ENCODE measurements around the gene OR5H15. TPM values are rescaled to one million over a fixed set of nuclear protein-coding genes. Genes with fewer than 3 reads are reported as not detected.
A peak's percentile ranks its signal among the peaks of the same experiment; 100 is the strongest.
"Not testable (repeated sequence)": the region's sequence is repeated elsewhere in the genome, so short reads cannot be mapped to it uniquely, and the experiment has no call there.

OR5H15 gene
- total and polyA plus RNA-seq, 2 experiments from 2014 or later = not detected

- no peaks in the 10 kb centered on the region for H3K9me3 ChIP-seq (ENCODE audit: low read depth)
- DNase-seq (ENCODE audit: low read depth in 1 of 2, low spot score in 1 of 2) = no peak
- H3K36me3 ChIP-seq = no peaks in the 10 kb centered on the region
- no peaks in the 10 kb centered on the region for H3K4me1 ChIP-seq (ENCODE audit: low read depth)
- no peaks in the 10 kb centered on the region for H3K27me3 ChIP-seq
- H3K4me3 ChIP-seq = no peak overlapping the region
- H3K27ac ChIP-seq = no peak overlapping the region
- TF ChIP-seq CTCF (IDR thresholded peaks at IDR 0.05; ENCODE audit: low read depth, low read length) = no peak
Observed at GRCh38 chr3:98182196-98182595, 15.7 kb downstream of the OR5H15 start.

DNA sequence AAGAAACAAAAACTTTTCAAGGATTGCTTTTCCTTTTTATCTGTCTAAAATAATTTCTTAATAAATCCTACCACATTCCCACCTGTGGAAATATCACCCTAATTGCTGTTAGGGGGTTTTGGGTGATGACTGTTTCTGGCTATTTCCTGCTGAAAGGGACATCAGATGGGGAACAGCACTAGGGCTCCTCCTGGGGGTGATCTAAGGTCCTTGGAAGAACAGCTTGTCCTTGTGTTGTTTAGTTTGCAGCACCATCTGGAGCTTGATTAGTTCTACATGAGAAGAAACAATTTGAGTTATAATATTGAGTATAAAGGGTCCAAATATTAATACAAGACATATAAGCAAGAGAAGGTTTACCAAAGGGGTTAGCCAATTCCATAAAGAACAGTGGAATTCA is 18.7 kb downstream of the OR5H15 start:
- Histone ChIP-seq H3K4me1 (ENCODE audit: low read depth) (no peaks in the 10 kb centered on the region), H3K27me3 (no peaks in the 10 kb centered on the region), H3K4me3 (no peak overlapping the region), H3K36me3 (no peaks in the 10 kb centered on the region), H3K9me3 (ENCODE audit: low read depth) (no peaks in the 10 kb centered on the region), H3K27ac (no peak overlapping the region)
- TF ChIP-seq CTCF (IDR thresholded peaks at IDR 0.05; ENCODE audit: low read depth, low read length) = no peak
- peak in 1 of 2 donors; percentile 5 for DNase-seq (ENCODE audit: low read depth in 1 of 2, low spot score in 1 of 2)

DNA sequence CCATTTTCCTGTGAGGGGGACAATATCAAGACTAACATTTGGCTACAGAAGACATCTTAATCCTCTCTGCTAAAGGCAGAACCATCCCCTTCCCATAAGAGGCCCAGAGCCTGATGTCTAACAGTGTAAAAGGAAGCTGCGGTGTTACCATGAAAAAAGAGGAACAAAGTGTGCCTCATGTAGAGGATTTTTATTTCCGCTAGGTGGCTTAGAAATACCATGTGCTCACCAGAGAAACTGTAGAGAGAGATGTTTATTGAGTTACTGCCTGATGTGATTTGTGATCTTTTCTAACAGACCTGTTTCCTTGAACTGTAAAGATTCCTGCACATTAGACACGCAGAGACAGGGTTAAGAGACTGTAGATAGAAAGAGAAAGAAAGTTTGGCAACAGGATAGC is 22.0 kb downstream of the OR5H15 start:
- Histone ChIP-seq H3K36me3 (no peaks in the 10 kb centered on the region), H3K9me3 (ENCODE audit: low read depth) (no peaks in the 10 kb centered on the region), H3K4me1 (ENCODE audit: low read depth) (no peaks in the 10 kb centered on the region), H3K4me3 (no peak overlapping the region), H3K27me3 (no peaks in the 10 kb centered on the region), H3K27ac (no peak overlapping the region)
- TF ChIP-seq CTCF (IDR thresholded peaks at IDR 0.05; ENCODE audit: low read depth, low read length) = no peak
- DNase-seq (ENCODE audit: low read depth in 1 of 2, low spot score in 1 of 2) = peak in 1 of 2 donors; percentile 1

DNA sequence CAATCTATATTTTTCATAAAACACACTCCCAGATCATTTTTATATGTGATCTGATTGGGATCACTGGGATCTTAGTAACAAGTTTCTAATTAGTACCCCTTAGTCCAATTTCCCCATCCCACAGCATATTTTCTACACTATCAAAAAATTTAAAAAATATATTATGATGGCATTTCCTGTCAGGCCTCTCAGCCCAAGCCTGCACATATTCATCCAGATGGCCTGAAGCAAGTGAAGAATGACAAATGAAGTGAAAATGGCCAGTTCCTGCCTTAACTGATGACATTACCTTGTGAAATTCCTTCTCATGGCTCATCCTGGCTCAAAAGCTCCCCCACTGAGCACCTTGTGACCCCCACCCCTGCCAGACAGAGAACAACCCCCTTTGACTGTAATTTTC is 24.4 kb downstream of the OR5H15 start:
- not testable (repeated sequence) for H3K27me3 ChIP-seq; H3K36me3 ChIP-seq; H3K9me3 ChIP-seq (ENCODE audit: low read depth); H3K27ac ChIP-seq; H3K4me3 ChIP-seq; H3K4me1 ChIP-seq (ENCODE audit: low read depth); DNase-seq (ENCODE audit: low read depth in 1 of 2, low spot score in 1 of 2)

DNA sequence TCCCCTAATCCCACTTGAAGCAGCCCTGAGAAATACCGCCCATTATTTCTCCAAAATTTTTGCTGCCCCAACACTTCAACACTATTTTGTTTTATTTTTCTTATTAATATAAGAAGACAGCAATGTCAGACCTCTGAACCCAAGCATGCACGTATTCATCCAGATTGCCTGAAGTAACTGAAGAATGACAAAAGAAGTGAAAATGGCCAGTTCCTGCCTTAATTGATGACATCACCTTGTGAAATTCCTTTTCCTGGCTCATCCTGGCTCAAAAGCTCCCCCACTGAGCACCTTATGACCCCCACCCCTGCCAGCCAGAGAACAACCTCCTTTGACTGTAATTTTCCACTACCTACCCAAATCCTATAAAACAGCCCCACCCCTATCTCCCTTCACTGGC is 29.8 kb downstream of the OR5H15 start:
- not testable (repeated sequence) for H3K4me1 ChIP-seq (ENCODE audit: low read depth); H3K36me3 ChIP-seq; H3K9me3 ChIP-seq (ENCODE audit: low read depth); H3K27me3 ChIP-seq; DNase-seq (ENCODE audit: low read depth in 1 of 2, low spot score in 1 of 2); H3K4me3 ChIP-seq; H3K27ac ChIP-seq

DNA sequence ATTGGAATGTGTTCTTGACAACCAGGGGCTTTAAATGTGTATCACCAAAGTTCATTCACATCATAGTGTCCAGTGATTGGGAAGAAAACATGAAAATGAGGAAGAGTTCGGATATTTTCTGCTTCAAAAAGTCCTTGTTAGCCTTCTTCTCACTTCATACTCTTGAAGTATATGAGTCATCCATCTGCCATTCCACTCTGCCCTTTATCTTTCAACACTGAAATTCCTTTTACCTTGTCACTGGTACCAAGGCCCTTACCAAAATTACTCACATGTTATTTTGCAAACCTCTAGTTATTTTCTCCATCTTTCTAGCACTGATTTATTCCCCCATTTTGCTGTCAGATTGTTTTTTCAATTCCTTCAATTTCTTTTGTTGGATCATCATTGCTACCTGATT is 32.5 kb downstream of the OR5H15 start:
- H3K27ac ChIP-seq = no peak overlapping the region
- TF ChIP-seq CTCF (IDR thresholded peaks at IDR 0.05; ENCODE audit: low read depth, low read length) = no peak
- H3K4me1 ChIP-seq (ENCODE audit: low read depth) = no peaks in the 10 kb centered on the region
- no peak overlapping the region for H3K4me3 ChIP-seq
- H3K36me3 ChIP-seq = no peaks in the 10 kb centered on the region
- no peaks in the 10 kb centered on the region for H3K27me3 ChIP-seq
- H3K9me3 ChIP-seq (ENCODE audit: low read depth) = no peaks in the 10 kb centered on the region
- DNase-seq (ENCODE audit: low read depth in 1 of 2, low spot score in 1 of 2) = no peak

DNA sequence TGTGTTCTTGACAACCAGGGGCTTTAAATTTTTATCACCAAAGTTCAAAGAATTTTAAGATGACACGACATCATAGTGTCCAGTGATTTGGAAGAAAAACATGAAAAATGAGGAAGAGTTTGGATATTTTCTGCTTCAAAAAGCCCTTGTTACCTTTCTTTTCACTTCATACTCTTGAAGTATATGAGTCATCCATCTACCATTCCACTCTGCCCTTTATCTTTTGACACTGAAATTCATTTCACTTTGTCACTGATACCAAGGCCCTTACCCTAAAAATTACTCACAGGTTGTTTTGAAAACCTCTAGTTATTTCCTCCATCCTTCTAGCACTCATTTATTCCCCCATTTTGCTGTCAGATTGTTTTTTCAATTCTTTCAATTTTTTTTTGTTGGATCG is 42.7 kb downstream of the OR5H15 start:
- H3K4me3 ChIP-seq = no peak overlapping the region
- H3K4me1 ChIP-seq (ENCODE audit: low read depth) = no peaks in the 10 kb centered on the region
- no peak for TF ChIP-seq CTCF (IDR thresholded peaks at IDR 0.05; ENCODE audit: low read depth, low read length)
- no peaks in the 10 kb centered on the region for H3K36me3 ChIP-seq
- H3K27me3 ChIP-seq = no peaks in the 10 kb centered on the region
- H3K9me3 ChIP-seq (ENCODE audit: low read depth) = no peaks in the 10 kb centered on the region
- H3K27ac ChIP-seq = no peak overlapping the region
- DNase-seq (ENCODE audit: low read depth in 1 of 2, low spot score in 1 of 2) = no peak
